ENCODE results near the gene MEI4.

GRCh38 chr6:77857421-77857820 lies 204.6 kb downstream of the MEI4 start:
- no peak for TF ChIP-seq CTCF (IDR thresholded peaks at IDR 0.05; ENCODE audit: insufficient read depth, low read length)
- no peak for TF ChIP-seq REST (IDR thresholded peaks at IDR 0.05; ENCODE audit: insufficient replicate concordance, low read depth)
